Breast epithelium (tissue), 4 donors: ENCODE results near the gene SMYD2. TPM values are rescaled to one million over a fixed set of nuclear protein-coding genes. Genes with fewer than 3 reads are reported as not detected.

Experiments
- DNase-seq, 2 donors: peaks; one replicate each; pipeline ENCODE4 v3.0.0-alpha.2; 2019; ENCODE audit warnings: low spot score in 2 of 2
- H3K27ac ChIP-seq, 2 donors: fragments of 200-600 bp; sonication (generic) in 1 of 2; one replicate each; pipeline ENCODE4 v1.5.1; 2016 to 2019; ENCODE audit warnings: mild to moderate bottlenecking in 1 of 2
- H3K27me3 ChIP-seq, 2 donors: fragments of 200-600 bp; sonication (generic) in 1 of 2; one replicate each; pipeline versions ENCODE4 v1.5.1 to v1.6.0; 2017 to 2019; ENCODE audit warnings: control low read depth in 1 of 2, mild to moderate bottlenecking in 1 of 2
- H3K36me3 ChIP-seq: fragments of 200-600 bp; one replicate; pipeline ENCODE4 v1.5.1; 2019
- H3K4me1 ChIP-seq, 2 donors: fragments of 200-600 bp; sonication (generic); one replicate each; pipeline ENCODE4 v1.5.1; 2016 to 2019; ENCODE audit warnings: control low read depth in 1 of 2
- H3K4me3 ChIP-seq, 3 donors: fragments of 200-600 bp; sonication (generic); 1 replicate in 2 of 3; 2 replicates in 1 of 3; pipeline ENCODE4 v1.5.1; 2016 to 2019; ENCODE audit warnings: mild to moderate bottlenecking in 3 of 3, moderate library complexity in 2 of 3
- H3K9me3 ChIP-seq, 2 donors: fragments of 200-600 bp; sonication (generic) in 1 of 2; one replicate each; pipeline ENCODE4 v1.5.1; 2016 to 2019; ENCODE audit warnings: control low read depth in 1 of 2
- POLR2A ChIP-seq: fragments of 450-650 bp; IDR thresholded peaks from one replicate; pipeline ENCODE4 v1.6.1; 2016; ENCODE audit warnings: antibody characterized with exemption, mild to moderate bottlenecking, moderate library complexity
- POLR2AphosphoS5 ChIP-seq, 3 donors: sonication (generic); formaldehyde crosslinking; IDR thresholded peaks; one replicate each; pipeline ENCODE4 v1.6.1; 2017; ENCODE audit warnings: antibody characterized with exemption in 3 of 3
- intact Hi-C: fragments of 100-400 bp; cut with DNase I; formaldehyde crosslinking; loops from one replicate; pipeline ENCODE4 v1.15.1; 2023; ENCODE audit warnings: low total_unique reads
- total RNA-seq, 3 donors: library from RNA; depleted of rRNA; stranded (reverse); fragments of >200 nt; gene quantifications; one replicate each; pipeline ENCODE4 v1.1.0, GENCODE V29; 2016
- TF ChIP-seq, protein P1 (sequence below), 3 donors: fragments of 450-650 bp; IDR thresholded peaks; one replicate each; pipeline ENCODE4 v1.5.1; 2016 to 2017; ENCODE audit warnings: antibody characterized with exemption in 3 of 3, mild to moderate bottlenecking in 3 of 3, moderate library complexity in 3 of 3

The SMYD2 gene
- total RNA-seq, 3 donors from 2014 or later, result 30.9 to 37.3 (median 37.0) TPM

DNA sequence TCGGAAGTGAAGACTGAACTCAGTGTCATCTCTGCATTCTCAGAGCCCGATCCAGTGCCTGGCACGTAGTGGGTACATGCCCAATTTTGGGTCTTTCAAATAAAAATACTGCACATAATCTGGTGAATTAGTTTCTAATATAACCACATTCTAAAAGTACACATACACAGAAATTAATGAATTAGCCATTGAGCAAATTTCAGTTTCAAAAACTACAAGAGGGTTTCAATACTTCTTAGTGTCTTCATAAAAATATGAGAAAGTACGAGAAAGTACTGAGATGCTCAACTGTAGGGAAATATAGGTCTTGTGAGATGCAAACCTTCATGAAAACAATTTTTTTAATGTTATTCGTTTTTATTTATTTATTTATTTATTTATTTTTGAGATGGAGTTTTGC is 86.9 kb downstream of the SMYD2 start:
- no peak overlapping the region for H3K4me3 ChIP-seq
- H3K27ac ChIP-seq, result no peak overlapping the region
- DNase-seq, result no peak
- TF ChIP-seq, protein P1, sequence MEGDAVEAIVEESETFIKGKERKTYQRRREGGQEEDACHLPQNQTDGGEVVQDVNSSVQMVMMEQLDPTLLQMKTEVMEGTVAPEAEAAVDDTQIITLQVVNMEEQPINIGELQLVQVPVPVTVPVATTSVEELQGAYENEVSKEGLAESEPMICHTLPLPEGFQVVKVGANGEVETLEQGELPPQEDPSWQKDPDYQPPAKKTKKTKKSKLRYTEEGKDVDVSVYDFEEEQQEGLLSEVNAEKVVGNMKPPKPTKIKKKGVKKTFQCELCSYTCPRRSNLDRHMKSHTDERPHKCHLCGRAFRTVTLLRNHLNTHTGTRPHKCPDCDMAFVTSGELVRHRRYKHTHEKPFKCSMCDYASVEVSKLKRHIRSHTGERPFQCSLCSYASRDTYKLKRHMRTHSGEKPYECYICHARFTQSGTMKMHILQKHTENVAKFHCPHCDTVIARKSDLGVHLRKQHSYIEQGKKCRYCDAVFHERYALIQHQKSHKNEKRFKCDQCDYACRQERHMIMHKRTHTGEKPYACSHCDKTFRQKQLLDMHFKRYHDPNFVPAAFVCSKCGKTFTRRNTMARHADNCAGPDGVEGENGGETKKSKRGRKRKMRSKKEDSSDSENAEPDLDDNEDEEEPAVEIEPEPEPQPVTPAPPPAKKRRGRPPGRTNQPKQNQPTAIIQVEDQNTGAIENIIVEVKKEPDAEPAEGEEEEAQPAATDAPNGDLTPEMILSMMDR (IDR thresholded peaks at IDR 0.05), result no peak
- TF ChIP-seq POLR2AphosphoS5 (IDR thresholded peaks at IDR 0.05) (no peak), POLR2A (no peak)
- H3K4me1 ChIP-seq, result no peaks in the 10 kb centered on the region
- intact Hi-C loops, result no loop called here
- peaks cover 8% of the 10 kb centered on the region for H3K36me3 ChIP-seq
- H3K27me3 ChIP-seq, result no peaks in the 10 kb centered on the region
- no peaks in the 10 kb centered on the region for H3K9me3 ChIP-seq

DNA sequence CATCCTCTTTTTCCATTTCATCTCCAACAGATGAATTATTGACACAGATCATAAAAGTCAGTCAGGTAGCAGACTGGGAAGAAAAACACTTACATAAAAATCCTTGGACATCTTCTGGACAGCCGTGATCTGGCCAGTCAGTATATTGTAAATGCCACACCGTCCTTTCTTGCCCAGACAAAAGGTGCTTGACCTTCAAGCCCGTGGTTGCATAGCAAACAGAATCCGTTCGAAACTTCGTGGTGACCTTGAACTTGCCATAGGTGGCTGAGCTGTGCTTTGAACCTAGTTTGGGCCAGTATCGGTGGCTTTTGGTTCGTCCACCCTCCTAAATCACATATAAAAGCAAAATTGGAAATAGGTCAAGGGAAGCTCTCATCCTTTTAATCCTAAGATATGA is 88.4 kb downstream of the SMYD2 start:
- Histone ChIP-seq H3K4me3 (no peak overlapping the region), H3K27ac (no peak overlapping the region), H3K4me1 (no peaks in the 10 kb centered on the region), H3K27me3 (no peaks in the 10 kb centered on the region), H3K36me3 (peaks cover under 1% of the 10 kb centered on the region), H3K9me3 (no peaks in the 10 kb centered on the region)
- no peak for DNase-seq
- TF ChIP-seq, protein P1 (IDR thresholded peaks at IDR 0.05), result no peak
- TF ChIP-seq POLR2A (no peak), POLR2AphosphoS5 (IDR thresholded peaks at IDR 0.05) (no peak)
- intact Hi-C loops, result no loop called here

DNA sequence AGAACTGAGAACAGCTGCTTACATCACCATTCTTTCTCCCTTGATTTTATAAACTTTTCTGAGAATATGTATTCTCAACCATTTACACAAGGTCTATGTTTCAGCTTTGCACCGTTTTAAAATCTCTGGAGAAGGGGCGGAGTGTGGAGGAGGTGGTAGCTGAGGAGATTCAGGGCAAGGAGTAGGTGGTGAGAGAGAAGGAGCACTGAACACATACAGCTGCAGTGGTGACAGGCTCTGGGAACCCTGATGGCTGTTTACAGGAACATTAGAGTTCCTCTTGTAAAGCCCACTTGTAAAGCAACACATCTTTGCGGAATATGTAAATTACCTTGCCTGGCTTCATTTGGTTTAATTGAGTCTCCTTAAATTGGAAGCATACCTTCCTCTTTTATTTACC is 89.7 kb downstream of the SMYD2 start:
- Histone ChIP-seq H3K36me3 (no peaks in the 10 kb centered on the region), H3K9me3 (no peaks in the 10 kb centered on the region), H3K4me3 (no peak overlapping the region), H3K4me1 (no peaks in the 10 kb centered on the region), H3K27me3 (no peaks in the 10 kb centered on the region), H3K27ac (no peak overlapping the region)
- TF ChIP-seq POLR2AphosphoS5 (IDR thresholded peaks at IDR 0.05) (no peak), POLR2A (no peak)
- TF ChIP-seq, protein P1 (IDR thresholded peaks at IDR 0.05), result no peak
- no peak for DNase-seq
- intact Hi-C loops, result no loop called here

DNA sequence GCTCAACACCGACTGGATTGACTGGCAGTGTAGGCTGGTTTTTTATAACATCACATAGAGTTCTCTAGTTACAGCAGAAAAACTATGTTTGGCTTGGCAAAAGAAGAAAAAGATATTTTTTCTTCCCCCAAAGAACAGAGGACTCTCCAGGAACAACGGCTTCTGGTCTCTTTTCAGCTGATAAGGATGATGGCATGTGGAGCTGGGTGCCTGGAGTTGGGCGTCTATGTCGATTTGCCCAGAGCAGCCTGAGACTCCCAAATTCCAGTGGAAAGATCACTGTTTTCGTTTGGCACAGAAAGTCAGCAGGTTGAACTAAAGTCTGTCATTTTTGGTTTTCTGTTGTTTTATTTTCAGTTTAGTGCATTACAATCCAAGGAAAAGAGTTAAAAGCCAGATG is 91.1 kb downstream of the SMYD2 start:
- intact Hi-C loops, result no loop called here
- no peak for DNase-seq
- H3K9me3 ChIP-seq, result no peaks in the 10 kb centered on the region
- no peaks in the 10 kb centered on the region for H3K4me1 ChIP-seq
- no peaks in the 10 kb centered on the region for H3K36me3 ChIP-seq
- H3K27ac ChIP-seq, result no peak overlapping the region
- no peaks in the 10 kb centered on the region for H3K27me3 ChIP-seq
- TF ChIP-seq, protein P1 (IDR thresholded peaks at IDR 0.05), result no peak
- TF ChIP-seq POLR2A (no peak), POLR2AphosphoS5 (IDR thresholded peaks at IDR 0.05) (no peak)
- no peak overlapping the region for H3K4me3 ChIP-seq

DNA sequence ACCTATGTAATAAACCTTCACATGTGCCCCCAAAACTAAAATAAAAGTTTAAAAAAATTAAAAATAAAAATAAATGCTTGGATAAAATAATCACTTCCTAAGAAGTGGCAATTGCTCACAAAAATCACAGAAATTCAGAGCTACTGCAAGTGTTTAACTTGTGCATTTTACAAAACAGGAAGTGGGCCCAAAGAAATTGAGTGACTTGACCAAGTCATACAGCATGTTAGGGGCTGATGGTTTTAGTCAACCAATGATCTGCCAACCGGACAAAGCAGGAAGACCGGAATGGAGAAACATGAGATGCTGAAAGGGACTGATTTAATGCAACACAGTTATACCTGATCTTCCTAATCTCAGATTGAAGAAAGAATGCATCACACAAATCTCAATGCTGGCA is 96.5 kb downstream of the SMYD2 start:
- no peaks in the 10 kb centered on the region for H3K36me3 ChIP-seq
- intact Hi-C loops, result no loop called here

More for the DNA sequence above, 96.5 kb downstream of the SMYD2 start:
- H3K27ac ChIP-seq, result peak overlapping the region; percentile 58 to 62
- no peaks in the 10 kb centered on the region for H3K9me3 ChIP-seq
- H3K4me1 ChIP-seq, result no peaks in the 10 kb centered on the region
- TF ChIP-seq POLR2A (no peak), POLR2AphosphoS5 (IDR thresholded peaks at IDR 0.05) (no peak)
- TF ChIP-seq, protein P1 (IDR thresholded peaks at IDR 0.05), result no peak
- no peaks in the 10 kb centered on the region for H3K27me3 ChIP-seq
- no peak overlapping the region for H3K4me3 ChIP-seq
- DNase-seq, result no peak
